HCT116 (cell line): ENCODE data around the gene ACBD7. TPM values are rescaled to one million over a fixed set of nuclear protein-coding genes. Genes with fewer than 3 reads are reported as not detected.

Experiments
- ATAC-seq: fragments of 200-7000 bp; cut with Tn5 transposase; 2 replicates; pipeline ENCODE4 v1.9.1; 2020; ENCODE audit warnings: mild to moderate bottlenecking, moderate library complexity
- BruUV-seq: library from RNA; stranded (reverse); fragments of 400-500 nt; replicated peaks from 2 replicates; lab custom pipeline; 2021; lab: Mats Ljungman, UMichigan
- CTCF ChIA-PET: fragments of 300-600 bp; sonication (Branson Sonifier 250); formaldehyde crosslinking; loops from one replicate; lab custom pipeline; 2021; ENCODE audit warnings: antibody characterized with exemption; lab: Charles Lee
- POLR2A ChIA-PET: fragments of 300-600, 350-600 bp; sonication (Branson Sonifier 250); formaldehyde crosslinking; loops from one replicate; lab custom pipeline; 2021; ENCODE audit warnings: antibody characterized with exemption; lab: Charles Lee
- RAD21 ChIA-PET, 2 experiments: fragments of 300-600 bp; sonication (Branson Sonifier 250); formaldehyde crosslinking; loops; one replicate each; lab custom pipeline; 2023; ENCODE audit warnings: low total read pairs in 2 of 2; ENCODE audit not compliant: uncharacterized antibody in 2 of 2, unreplicated experiment in 2 of 2, low non-redundant PET in 1 of 2; lab: Charles Lee
- DNase-seq: peaks from one replicate; pipeline ENCODE4 v3.0.0-alpha.2; 2010; ENCODE audit warnings: low read depth, low spot score
- H2AFZ ChIP-seq: fragments of 200-600 bp; shearing (Covaris generic), sonication (generic); 2 replicates; pipeline ENCODE4 v1.6.1; 2017; ENCODE audit warnings: low read depth, mixed run types, mixed read lengths, antibody characterized with exemption, low read length; ENCODE audit not compliant: poor library complexity, severe bottlenecking
- H3K27ac ChIP-seq: 2 replicates; pipeline ENCODE4 v1.5.1; 2012; ENCODE audit warnings: low read depth, low read length
- H3K27me3 ChIP-seq: fragments of 200-600 bp; sonication (generic); 2 replicates; pipeline ENCODE4 v1.6.1; 2016; ENCODE audit warnings: mixed run types, low read length, mixed read lengths; ENCODE audit not compliant: insufficient read depth
- H3K36me3 ChIP-seq, 2 experiments: fragments of 200-500 bp in 1 of 2; fragments of 200-600 bp in 1 of 2; sonication (Bioruptor generic) in 1 of 2; sonication (generic) in 1 of 2; 2 replicates each; pipeline versions ENCODE4 v1.5.1 to v1.6.1; 2014 to 2016; ENCODE audit warnings: low read length in 2 of 2, inconsistent platforms in 1 of 2, mixed read lengths in 1 of 2, mixed run types in 1 of 2; ENCODE audit not compliant: insufficient read depth in 2 of 2, control insufficient read depth in 1 of 2
- H3K4me1 ChIP-seq, 2 experiments: fragments of 200-600 bp in 1 of 2; sonication (generic) in 1 of 2; 2 replicates each; pipeline versions ENCODE4 v1.5.1 to v1.6.1; 2012 to 2017; ENCODE audit warnings: low read length in 2 of 2, inconsistent platforms in 1 of 2, mild to moderate bottlenecking in 1 of 2, mixed read lengths in 1 of 2, mixed run types in 1 of 2, moderate library complexity in 1 of 2; ENCODE audit not compliant: insufficient read depth in 2 of 2, control insufficient read depth in 1 of 2
- H3K4me2 ChIP-seq: fragments of 200-600 bp; sonication (generic); 2 replicates; pipeline ENCODE4 v1.6.1; 2017; ENCODE audit warnings: mixed run types, low read length, mixed read lengths
- H3K4me3 ChIP-seq, 2 experiments: fragments of 200-600 bp in 1 of 2; sonication (generic) in 1 of 2; replicated peaks in 1 of 2; 2 replicates each; pipeline ENCODE4 v1.5.1; 2011 to 2016; ENCODE audit warnings: low read length in 2 of 2, control low read depth in 1 of 2, low read depth in 1 of 2, mild to moderate bottlenecking in 1 of 2, mixed read lengths in 1 of 2, mixed run types in 1 of 2
- H3K79me2 ChIP-seq: fragments of 200-600 bp; sonication (generic); 2 replicates; pipeline ENCODE4 v1.6.1; 2017; ENCODE audit warnings: mild to moderate bottlenecking, mixed run types, low read length, moderate library complexity, mixed read lengths; ENCODE audit not compliant: insufficient read depth
- H3K9ac ChIP-seq: fragments of 200-600 bp; sonication (generic); 2 replicates; pipeline ENCODE4 v1.6.1; 2016; ENCODE audit warnings: low read length, mixed read lengths
- H3K9me2 ChIP-seq: fragments of 200-600 bp; sonication (generic), shearing (Covaris generic); 2 replicates; pipeline ENCODE4 v1.6.1; 2017; ENCODE audit warnings: mixed run types, mild to moderate bottlenecking, moderate library complexity; ENCODE audit not compliant: insufficient read depth
- H3K9me3 ChIP-seq, 2 experiments: fragments of 200-500 bp in 1 of 2; fragments of 200-600 bp in 1 of 2; sonication (Bioruptor generic) in 1 of 2; sonication (generic) in 1 of 2; 2 replicates each; pipeline ENCODE4 v1.6.1; 2014 to 2017; ENCODE audit warnings: low read length in 2 of 2, mixed read lengths in 2 of 2, inconsistent platforms in 1 of 2, low read depth in 1 of 2, mild to moderate bottlenecking in 1 of 2, mixed run types in 1 of 2, moderate library complexity in 1 of 2; ENCODE audit not compliant: control insufficient read depth in 1 of 2, insufficient read depth in 1 of 2
- H4K20me1 ChIP-seq: fragments of 200-600 bp; sonication (generic), shearing (Covaris generic); 2 replicates; pipeline ENCODE4 v1.6.1; 2017; ENCODE audit warnings: mixed run types, mild to moderate bottlenecking, moderate library complexity; ENCODE audit not compliant: insufficient read depth
- CBX3 ChIP-seq: IDR thresholded peaks from 2 replicates; pipeline ENCODE4 v1.6.1; 2012; ENCODE audit warnings: low read depth
- EZH2 ChIP-seq: fragments of 200-600 bp; sonication (generic); IDR thresholded peaks from 2 replicates; pipeline ENCODE4 v1.6.1; 2017; ENCODE audit warnings: antibody characterized with exemption, mixed run types
- FOSL1 ChIP-seq: IDR thresholded peaks from 2 replicates; pipeline ENCODE4 v1.6.1; 2012; ENCODE audit warnings: low read depth
- JUND ChIP-seq: IDR thresholded peaks from 2 replicates; pipeline ENCODE4 v1.6.1; 2012
- POLR2A ChIP-seq: IDR thresholded peaks from 2 replicates; pipeline ENCODE4 v1.7.0; 2011; ENCODE audit warnings: borderline replicate concordance; ENCODE audit not compliant: insufficient read depth, insufficient read length; ENCODE audit errors: extremely low read depth
- POLR2AphosphoS5 ChIP-seq: IDR thresholded peaks from 2 replicates; pipeline ENCODE4 v1.6.1; 2011; ENCODE audit warnings: mild to moderate bottlenecking, low read depth, low read length, moderate library complexity
- REST ChIP-seq: IDR thresholded peaks from 2 replicates; pipeline ENCODE4 v1.6.1; 2012; ENCODE audit warnings: low read depth
- SIN3A ChIP-seq: IDR thresholded peaks from 2 replicates; pipeline ENCODE4 v1.6.1; 2012; ENCODE audit warnings: low read depth
- SP1 ChIP-seq: IDR thresholded peaks from 2 replicates; pipeline ENCODE4 v1.6.1; 2012; ENCODE audit warnings: low read depth
- SRF ChIP-seq: IDR thresholded peaks from 2 replicates; pipeline ENCODE4 v1.6.1; 2012; ENCODE audit warnings: low read depth
- TCF7L2 ChIP-seq: IDR thresholded peaks from 2 replicates; pipeline ENCODE4 v1.7.0; 2011; ENCODE audit warnings: borderline replicate concordance, inconsistent platforms; ENCODE audit not compliant: insufficient read depth, insufficient read length; ENCODE audit errors: extremely low read depth
- YY1 ChIP-seq: IDR thresholded peaks from 2 replicates; pipeline ENCODE4 v1.6.1; 2011; ENCODE audit warnings: low read length, low read depth, moderate library complexity, mild to moderate bottlenecking; ENCODE audit not compliant: insufficient replicate concordance; ENCODE audit errors: extremely low read depth
- ZFX ChIP-seq: fragments of 450-650 bp; IDR thresholded peaks from 2 replicates; pipeline ENCODE4 v1.6.1; 2017
- ZNF274 ChIP-seq: fragments of 200-500 bp; sonication (Bioruptor generic); IDR thresholded peaks from 2 replicates; pipeline ENCODE4 v1.6.1; 2014; ENCODE audit warnings: mild to moderate bottlenecking, low read depth, low read length, inconsistent platforms
- intact Hi-C: fragments of 100-400 bp; cut with micrococcal nuclease; formaldehyde crosslinking; loops from 2 replicates; pipeline ENCODE4 v1.10.0; 2022
- total RNA-seq: library from RNA; stranded (reverse); gene quantifications from one replicate; pipeline ENCODE4 v1.2.1, GENCODE V29; 2021; ENCODE audit not compliant: unreplicated experiment
- TF ChIP-seq, protein P1 (sequence below): IDR thresholded peaks from 2 replicates; pipeline ENCODE4 v1.6.1; 2011; ENCODE audit warnings: mild to moderate bottlenecking, low read length, moderate library complexity; ENCODE audit not compliant: insufficient replicate concordance; ENCODE audit errors: extremely low read depth
- TF ChIP-seq, protein P2 (sequence below): IDR thresholded peaks from 2 replicates; pipeline ENCODE4 v1.6.1; 2012
- TF ChIP-seq, protein P3 (sequence below), 3 experiments: fragments of 200-600 bp in 1 of 3; sonication (generic) in 1 of 3; IDR thresholded peaks in 2 of 3; conservative IDR thresholded peaks in 1 of 3; 2 replicates each; pipeline ENCODE4 v1.5.1; 2012 to 2017; ENCODE audit warnings: low read depth in 2 of 3, low read length in 2 of 3, antibody characterized with exemption in 1 of 3, borderline replicate concordance in 1 of 3, control low read depth in 1 of 3, mild to moderate bottlenecking in 1 of 3, mixed read lengths in 1 of 3, mixed run types in 1 of 3, moderate library complexity in 1 of 3; ENCODE audit not compliant: insufficient read depth in 1 of 3

The ACBD7 gene
- total RNA-seq, 1 experiment from 2014 or later, result 3.3 TPM

DNA sequence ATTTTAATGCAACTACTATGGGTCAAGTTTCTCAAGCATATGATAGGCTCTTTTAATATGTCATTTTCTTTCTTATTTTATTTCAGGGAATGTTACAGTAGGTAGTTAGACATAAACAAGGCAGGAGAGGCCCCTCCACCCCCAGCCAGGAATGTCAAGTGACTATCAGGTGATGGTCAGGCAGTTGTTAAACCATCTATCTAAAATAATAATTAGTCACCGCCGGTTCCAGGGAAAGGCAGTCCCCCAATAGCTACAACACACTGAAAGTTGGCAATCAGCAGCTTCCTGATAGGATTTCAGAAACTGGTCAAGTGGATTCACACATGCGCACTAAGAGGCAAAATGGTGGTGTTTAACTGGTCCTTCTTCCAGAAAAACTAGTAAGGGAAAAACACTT, 35.5 kb downstream of the ACBD7 start (continued):
- TF ChIP-seq, protein P1, sequence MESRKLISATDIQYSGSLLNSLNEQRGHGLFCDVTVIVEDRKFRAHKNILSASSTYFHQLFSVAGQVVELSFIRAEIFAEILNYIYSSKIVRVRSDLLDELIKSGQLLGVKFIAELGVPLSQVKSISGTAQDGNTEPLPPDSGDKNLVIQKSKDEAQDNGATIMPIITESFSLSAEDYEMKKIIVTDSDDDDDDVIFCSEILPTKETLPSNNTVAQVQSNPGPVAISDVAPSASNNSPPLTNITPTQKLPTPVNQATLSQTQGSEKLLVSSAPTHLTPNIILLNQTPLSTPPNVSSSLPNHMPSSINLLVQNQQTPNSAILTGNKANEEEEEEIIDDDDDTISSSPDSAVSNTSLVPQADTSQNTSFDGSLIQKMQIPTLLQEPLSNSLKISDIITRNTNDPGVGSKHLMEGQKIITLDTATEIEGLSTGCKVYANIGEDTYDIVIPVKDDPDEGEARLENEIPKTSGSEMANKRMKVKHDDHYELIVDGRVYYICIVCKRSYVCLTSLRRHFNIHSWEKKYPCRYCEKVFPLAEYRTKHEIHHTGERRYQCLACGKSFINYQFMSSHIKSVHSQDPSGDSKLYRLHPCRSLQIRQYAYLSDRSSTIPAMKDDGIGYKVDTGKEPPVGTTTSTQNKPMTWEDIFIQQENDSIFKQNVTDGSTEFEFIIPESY, result no peak
- TF ChIP-seq YY1 (no peak), POLR2A (no peak), TCF7L2 (no peak)

DNA sequence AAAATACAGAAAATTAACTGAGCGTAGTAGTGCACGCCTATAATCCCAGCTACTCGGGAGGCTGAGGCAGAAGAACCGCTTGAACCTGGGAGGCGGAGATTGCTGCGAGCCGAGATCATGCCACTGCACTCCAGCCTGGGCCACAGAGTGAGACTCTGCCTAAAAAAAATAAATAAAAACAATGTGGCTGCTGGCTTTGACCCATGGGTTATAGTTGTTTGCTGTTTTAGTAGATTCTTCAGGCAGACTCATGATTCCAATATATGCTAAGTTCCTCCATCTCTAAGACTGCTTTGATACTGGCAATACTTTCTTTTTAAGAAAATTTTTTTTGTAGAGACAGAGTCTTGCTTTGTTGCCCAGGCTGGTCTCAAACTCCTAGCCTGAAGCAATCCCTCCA, 36.5 kb downstream of the ACBD7 start:
- Histone ChIP-seq H3K9me2 (no peaks in the 10 kb centered on the region), H3K9ac (no peak overlapping the region), H3K4me2 (no peak overlapping the region), H4K20me1 (no peaks in the 10 kb centered on the region), H3K9me3 (no peaks in the 10 kb centered on the region), H3K27me3 (no peaks in the 10 kb centered on the region), H3K27ac (no peak overlapping the region), H3K4me1 (no peaks in the 10 kb centered on the region), H3K36me3 (no peaks in the 10 kb centered on the region), H3K79me2 (no peaks in the 10 kb centered on the region), H3K4me3 (no peak overlapping the region), H2AFZ (no peak overlapping the region)
- ChIA-PET POLR2A (no interaction called here), RAD21 (no interaction called here), CTCF (no interaction called here)
- DNase-seq (no peak), ATAC-seq (no peak)
- intact Hi-C loops, result no loop called here
- TF ChIP-seq ZFX (no peak), FOSL1 (no peak), POLR2A (no peak), SRF (no peak), CBX3 (no peak), SIN3A (no peak), EZH2 (no peak), ZNF274 (no peak), SP1 (no peak), POLR2AphosphoS5 (no peak), JUND (no peak), REST (no peak)
- TF ChIP-seq, protein P2, sequence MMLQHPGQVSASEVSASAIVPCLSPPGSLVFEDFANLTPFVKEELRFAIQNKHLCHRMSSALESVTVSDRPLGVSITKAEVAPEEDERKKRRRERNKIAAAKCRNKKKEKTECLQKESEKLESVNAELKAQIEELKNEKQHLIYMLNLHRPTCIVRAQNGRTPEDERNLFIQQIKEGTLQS, result no peak
- TF ChIP-seq, protein P3, sequence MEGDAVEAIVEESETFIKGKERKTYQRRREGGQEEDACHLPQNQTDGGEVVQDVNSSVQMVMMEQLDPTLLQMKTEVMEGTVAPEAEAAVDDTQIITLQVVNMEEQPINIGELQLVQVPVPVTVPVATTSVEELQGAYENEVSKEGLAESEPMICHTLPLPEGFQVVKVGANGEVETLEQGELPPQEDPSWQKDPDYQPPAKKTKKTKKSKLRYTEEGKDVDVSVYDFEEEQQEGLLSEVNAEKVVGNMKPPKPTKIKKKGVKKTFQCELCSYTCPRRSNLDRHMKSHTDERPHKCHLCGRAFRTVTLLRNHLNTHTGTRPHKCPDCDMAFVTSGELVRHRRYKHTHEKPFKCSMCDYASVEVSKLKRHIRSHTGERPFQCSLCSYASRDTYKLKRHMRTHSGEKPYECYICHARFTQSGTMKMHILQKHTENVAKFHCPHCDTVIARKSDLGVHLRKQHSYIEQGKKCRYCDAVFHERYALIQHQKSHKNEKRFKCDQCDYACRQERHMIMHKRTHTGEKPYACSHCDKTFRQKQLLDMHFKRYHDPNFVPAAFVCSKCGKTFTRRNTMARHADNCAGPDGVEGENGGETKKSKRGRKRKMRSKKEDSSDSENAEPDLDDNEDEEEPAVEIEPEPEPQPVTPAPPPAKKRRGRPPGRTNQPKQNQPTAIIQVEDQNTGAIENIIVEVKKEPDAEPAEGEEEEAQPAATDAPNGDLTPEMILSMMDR (IDR thresholded peaks at IDR 0.05 in 2 of 3, conservative IDR thresholded peaks at IDR 0.05 in 1 of 3; ENCODE audit: borderline replicate concordance in 1 of 3, insufficient read depth in 1 of 3, low read depth in 2 of 3, low read length in 2 of 3), result no peak
- no TSS peak for BruUV-seq
